ENCODE measurements around the gene LHX1.

Gene LHX1

DNA sequence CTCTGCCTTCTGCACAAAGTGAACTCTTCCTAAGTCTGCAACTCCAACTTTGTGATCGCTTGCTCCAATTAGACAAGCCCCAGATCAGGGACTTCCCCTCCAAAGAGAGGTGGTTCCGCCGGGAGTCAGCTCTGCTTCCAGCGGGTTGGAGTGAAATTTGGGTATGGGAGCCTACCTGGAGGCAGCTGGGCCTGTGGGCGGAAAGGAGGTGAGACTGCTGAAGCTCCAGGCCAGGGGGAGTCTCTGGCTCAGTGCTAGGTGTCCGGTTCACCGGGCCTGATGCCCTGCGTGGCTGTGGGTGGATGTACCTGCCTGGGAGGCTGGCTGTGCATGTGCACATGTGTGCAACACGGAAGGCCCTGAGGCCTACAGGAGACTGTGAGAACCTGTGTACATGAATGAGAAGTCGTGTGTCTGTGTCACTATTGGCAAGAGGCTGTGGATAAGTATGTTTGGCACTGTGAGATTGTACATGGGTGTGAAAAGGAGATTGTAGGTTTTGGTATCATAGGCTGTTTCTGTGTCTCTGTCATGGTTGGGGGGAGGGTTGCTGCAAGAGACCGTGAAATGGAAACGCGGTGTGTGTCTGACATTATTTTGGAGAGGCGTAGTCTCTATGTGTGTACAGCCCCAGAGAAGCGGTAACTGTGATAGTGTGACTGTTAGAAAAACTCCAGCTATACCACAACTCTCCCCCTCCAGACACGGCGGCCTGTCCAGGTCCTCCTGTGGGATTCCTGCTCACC, 4.2 kb downstream of the LHX1 start:
- H3K4me2 ChIP-seq (ENCODE audit: low read depth, low read length, poor library complexity, severe bottlenecking) = no peak overlapping the region
- no peaks in the 10 kb centered on the region for H3K9me3 ChIP-seq (ENCODE audit: insufficient read depth, low read depth, low read length)
- no peak overlapping the region for H3K9ac ChIP-seq (ENCODE audit: low read depth, low read length, poor library complexity, severe bottlenecking)
- H3K9me2 ChIP-seq (replicated peaks; ENCODE audit: low read depth, low read length) = no peaks in the 10 kb centered on the region
- no peaks in the 10 kb centered on the region for H3K27me3 ChIP-seq (ENCODE audit: insufficient read depth, low read length, poor library complexity, severe bottlenecking)
- H3K4me3 ChIP-seq (ENCODE audit: low read length, poor library complexity, severe bottlenecking) = no peak overlapping the region
- H4K20me1 ChIP-seq (ENCODE audit: insufficient read depth, low read length, poor library complexity, severe bottlenecking) = no peaks in the 10 kb centered on the region
- H3F3A ChIP-seq (ENCODE audit: low read depth) = no peaks in the 10 kb centered on the region
- no peaks in the 10 kb centered on the region for H3K36me3 ChIP-seq (ENCODE audit: insufficient read depth, low read length)
- peaks cover 3% of the 10 kb centered on the region for H3K4me1 ChIP-seq (ENCODE audit: insufficient read depth, low read length, poor library complexity, severe bottlenecking)
- H2AFZ ChIP-seq (ENCODE audit: low read length) = no peak overlapping the region
- H3K79me2 ChIP-seq (ENCODE audit: insufficient read depth, low read length) = no peaks in the 10 kb centered on the region
- TF ChIP-seq, protein P1, sequence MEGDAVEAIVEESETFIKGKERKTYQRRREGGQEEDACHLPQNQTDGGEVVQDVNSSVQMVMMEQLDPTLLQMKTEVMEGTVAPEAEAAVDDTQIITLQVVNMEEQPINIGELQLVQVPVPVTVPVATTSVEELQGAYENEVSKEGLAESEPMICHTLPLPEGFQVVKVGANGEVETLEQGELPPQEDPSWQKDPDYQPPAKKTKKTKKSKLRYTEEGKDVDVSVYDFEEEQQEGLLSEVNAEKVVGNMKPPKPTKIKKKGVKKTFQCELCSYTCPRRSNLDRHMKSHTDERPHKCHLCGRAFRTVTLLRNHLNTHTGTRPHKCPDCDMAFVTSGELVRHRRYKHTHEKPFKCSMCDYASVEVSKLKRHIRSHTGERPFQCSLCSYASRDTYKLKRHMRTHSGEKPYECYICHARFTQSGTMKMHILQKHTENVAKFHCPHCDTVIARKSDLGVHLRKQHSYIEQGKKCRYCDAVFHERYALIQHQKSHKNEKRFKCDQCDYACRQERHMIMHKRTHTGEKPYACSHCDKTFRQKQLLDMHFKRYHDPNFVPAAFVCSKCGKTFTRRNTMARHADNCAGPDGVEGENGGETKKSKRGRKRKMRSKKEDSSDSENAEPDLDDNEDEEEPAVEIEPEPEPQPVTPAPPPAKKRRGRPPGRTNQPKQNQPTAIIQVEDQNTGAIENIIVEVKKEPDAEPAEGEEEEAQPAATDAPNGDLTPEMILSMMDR (conservative IDR thresholded peaks at IDR 0.05; ENCODE audit: low read length) = no peak
- no peak for TF ChIP-seq EZH2phosphoT487 (IDR thresholded peaks at IDR 0.05; ENCODE audit: borderline replicate concordance)

DNA sequence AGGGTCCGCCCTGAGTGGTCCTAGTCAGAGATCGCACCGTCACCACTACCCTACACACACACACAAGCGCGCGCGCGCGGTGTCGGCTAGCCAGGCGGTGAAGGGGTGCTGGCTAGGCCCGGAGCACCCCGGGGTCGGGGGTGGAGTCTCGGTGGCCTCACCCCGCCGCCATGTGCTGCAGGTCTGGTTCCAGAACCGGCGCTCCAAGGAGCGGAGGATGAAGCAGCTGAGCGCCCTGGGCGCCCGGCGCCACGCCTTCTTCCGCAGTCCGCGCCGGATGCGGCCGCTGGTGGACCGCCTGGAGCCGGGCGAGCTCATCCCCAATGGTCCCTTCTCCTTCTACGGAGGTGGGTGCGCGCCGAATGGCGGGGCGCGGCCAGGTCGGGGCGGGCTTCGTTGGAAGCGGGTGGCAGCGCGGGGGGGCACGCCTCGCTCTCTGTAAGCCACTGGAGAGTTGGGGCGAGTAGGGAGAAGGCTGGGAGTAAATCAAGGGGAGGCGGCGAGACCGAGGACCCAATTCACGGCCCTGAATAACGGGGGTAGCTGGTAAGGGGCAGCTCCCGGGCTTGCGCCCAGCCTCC, 4.8 kb downstream of the LHX1 start:
- no peaks in the 10 kb centered on the region for H3K79me2 ChIP-seq (ENCODE audit: insufficient read depth, low read length)
- no peak overlapping the region for H2AFZ ChIP-seq (ENCODE audit: low read length)
- H3K36me3 ChIP-seq (ENCODE audit: insufficient read depth, low read length) = no peaks in the 10 kb centered on the region
- no peak overlapping the region for H3K9ac ChIP-seq (ENCODE audit: low read depth, low read length, poor library complexity, severe bottlenecking)
- H3F3A ChIP-seq (ENCODE audit: low read depth) = no peaks in the 10 kb centered on the region
- H3K4me1 ChIP-seq (ENCODE audit: insufficient read depth, low read length, poor library complexity, severe bottlenecking) = peaks cover 4% of the 10 kb centered on the region
- H4K20me1 ChIP-seq (ENCODE audit: insufficient read depth, low read length, poor library complexity, severe bottlenecking) = no peaks in the 10 kb centered on the region
- H3K9me2 ChIP-seq (replicated peaks; ENCODE audit: low read depth, low read length) = no peaks in the 10 kb centered on the region
- no peak overlapping the region for H3K4me3 ChIP-seq (ENCODE audit: low read length, poor library complexity, severe bottlenecking)
- H3K9me3 ChIP-seq (ENCODE audit: insufficient read depth, low read depth, low read length) = no peaks in the 10 kb centered on the region
- no peaks in the 10 kb centered on the region for H3K27me3 ChIP-seq (ENCODE audit: insufficient read depth, low read length, poor library complexity, severe bottlenecking)
- no peak overlapping the region for H3K4me2 ChIP-seq (ENCODE audit: low read depth, low read length, poor library complexity, severe bottlenecking)
- TF ChIP-seq EZH2phosphoT487 (IDR thresholded peaks at IDR 0.05; ENCODE audit: borderline replicate concordance) = no peak
- TF ChIP-seq, protein P1 (conservative IDR thresholded peaks at IDR 0.05; ENCODE audit: low read length) = no peak

DNA sequence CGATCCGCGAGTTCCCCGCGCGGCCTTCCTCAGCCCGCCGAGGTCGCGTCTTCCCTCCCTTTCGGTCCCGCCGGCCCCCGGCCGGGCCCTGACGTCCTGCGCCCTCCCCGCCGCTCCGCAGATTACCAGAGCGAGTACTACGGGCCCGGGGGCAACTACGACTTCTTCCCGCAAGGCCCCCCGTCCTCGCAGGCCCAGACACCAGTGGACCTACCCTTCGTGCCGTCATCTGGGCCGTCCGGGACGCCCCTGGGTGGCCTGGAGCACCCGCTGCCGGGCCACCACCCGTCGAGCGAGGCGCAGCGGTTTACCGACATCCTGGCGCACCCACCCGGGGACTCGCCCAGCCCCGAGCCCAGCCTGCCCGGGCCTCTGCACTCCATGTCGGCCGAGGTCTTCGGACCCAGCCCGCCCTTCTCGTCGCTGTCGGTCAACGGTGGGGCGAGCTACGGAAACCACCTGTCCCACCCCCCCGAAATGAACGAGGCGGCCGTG, 5.4 kb downstream of the LHX1 start:
- peaks cover 9% of the 10 kb centered on the region for H3K4me1 ChIP-seq (ENCODE audit: insufficient read depth, low read length, poor library complexity, severe bottlenecking)
- TF ChIP-seq, protein P1 (conservative IDR thresholded peaks at IDR 0.05; ENCODE audit: low read length) = no peak
- no peak for TF ChIP-seq EZH2phosphoT487 (IDR thresholded peaks at IDR 0.05; ENCODE audit: borderline replicate concordance)

More for the DNA sequence above, 5.4 kb downstream of the LHX1 start:
- H3K4me3 ChIP-seq (ENCODE audit: low read length, poor library complexity, severe bottlenecking) = no peak overlapping the region
- H3K9me3 ChIP-seq (ENCODE audit: insufficient read depth, low read depth, low read length) = no peaks in the 10 kb centered on the region
- H3K27me3 ChIP-seq (ENCODE audit: insufficient read depth, low read length, poor library complexity, severe bottlenecking) = no peaks in the 10 kb centered on the region
- H3F3A ChIP-seq (ENCODE audit: low read depth) = no peaks in the 10 kb centered on the region
- no peak overlapping the region for H3K4me2 ChIP-seq (ENCODE audit: low read depth, low read length, poor library complexity, severe bottlenecking)
- no peaks in the 10 kb centered on the region for H3K36me3 ChIP-seq (ENCODE audit: insufficient read depth, low read length)
- no peak overlapping the region for H3K9ac ChIP-seq (ENCODE audit: low read depth, low read length, poor library complexity, severe bottlenecking)
- no peaks in the 10 kb centered on the region for H3K79me2 ChIP-seq (ENCODE audit: insufficient read depth, low read length)
- no peaks in the 10 kb centered on the region for H3K9me2 ChIP-seq (replicated peaks; ENCODE audit: low read depth, low read length)
- H2AFZ ChIP-seq (ENCODE audit: low read length) = no peak overlapping the region
- no peaks in the 10 kb centered on the region for H4K20me1 ChIP-seq (ENCODE audit: insufficient read depth, low read length, poor library complexity, severe bottlenecking)

All from Loucy (cell line).